Osteoblast (primary cell): ENCODE data around the gene MIAT. TPM values are rescaled to one million over a fixed set of nuclear protein-coding genes. Genes with fewer than 3 reads are reported as not detected.

Source experiments
- DNase-seq: peaks from one replicate; pipeline ENCODE4 v3.0.0; 2011; ENCODE audit warnings: low spot score, mixed read lengths; ENCODE audit not compliant: insufficient read length; ENCODE audit errors: missing footprints
- H2AFZ ChIP-seq: 2 replicates; pipeline ENCODE4 v1.6.0; 2011; ENCODE audit warnings: mild to moderate bottlenecking, low read length
- H3K27ac ChIP-seq: 2 replicates; pipeline ENCODE4 v1.5.1; 2011; ENCODE audit warnings: mild to moderate bottlenecking, low read depth, low read length, moderate library complexity
- H3K27me3 ChIP-seq: 2 replicates; pipeline ENCODE4 v1.6.0; 2012; ENCODE audit warnings: mild to moderate bottlenecking, control low read depth, inconsistent platforms, low read length, moderate library complexity; ENCODE audit not compliant: insufficient read depth
- H3K36me3 ChIP-seq: 2 replicates; pipeline ENCODE4 v1.5.1; 2011; ENCODE audit warnings: mild to moderate bottlenecking, low read length, control low read depth, moderate library complexity; ENCODE audit not compliant: insufficient read depth
- H3K4me1 ChIP-seq: 2 replicates; pipeline ENCODE4 v1.5.1; 2011; ENCODE audit warnings: mild to moderate bottlenecking, low read length, control low read depth, moderate library complexity; ENCODE audit not compliant: insufficient read depth
- H3K4me2 ChIP-seq: 2 replicates; pipeline ENCODE4 v1.6.0; 2011; ENCODE audit warnings: mild to moderate bottlenecking, low read length; ENCODE audit not compliant: insufficient read depth
- H3K4me3 ChIP-seq: fragments of 200-600 bp; sonication (generic); 3 replicates; pipeline ENCODE4 v1.5.1; 2012; ENCODE audit warnings: mild to moderate bottlenecking, low read length, inconsistent platforms; ENCODE audit not compliant: insufficient read depth
- H3K79me2 ChIP-seq: 2 replicates; pipeline ENCODE4 v1.6.0; 2012; ENCODE audit warnings: mild to moderate bottlenecking, low read length, control low read depth, inconsistent platforms; ENCODE audit not compliant: insufficient read depth
- H3K9me3 ChIP-seq: 2 replicates; pipeline ENCODE4 v1.5.1; 2011; ENCODE audit warnings: low read depth, low read length, control low read depth
- H4K20me1 ChIP-seq: 2 replicates; pipeline ENCODE4 v1.6.0; 2012; ENCODE audit warnings: mild to moderate bottlenecking, low read length, control low read depth; ENCODE audit not compliant: insufficient read depth
- total RNA-seq: library from RNA; depleted of rRNA; stranded (reverse); fragments of >200 nt; gene quantifications from 2 replicates; pipeline ENCODE4 v1.2.3, GENCODE V29; 2012
- TF ChIP-seq, protein P1 (sequence below): IDR thresholded peaks from 2 replicates; pipeline ENCODE4 v1.5.1; 2011; ENCODE audit warnings: mild to moderate bottlenecking, low read depth, low read length, moderate library complexity; ENCODE audit errors: extremely low read depth

The MIAT gene
- total RNA-seq, 1 donor = 1.8 TPM

DNA sequence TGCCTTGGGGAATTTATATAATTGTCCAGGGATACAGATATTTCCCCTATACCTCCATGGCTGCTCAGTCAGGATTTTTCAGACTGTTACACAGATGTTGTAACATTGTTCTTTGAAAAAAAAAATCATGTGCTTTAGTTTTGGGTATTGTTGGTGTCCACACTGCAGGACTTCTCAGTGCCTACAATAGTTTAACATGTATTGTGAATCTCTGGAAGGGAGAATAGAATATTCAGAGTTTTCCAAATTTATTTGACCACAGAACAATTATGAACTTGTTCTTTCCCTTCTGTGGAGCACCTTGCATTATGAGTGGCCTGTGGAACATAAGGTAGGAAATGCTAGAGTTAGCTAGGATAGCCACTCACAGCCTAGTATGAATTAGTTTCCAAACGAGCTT is 21.1 kb upstream of the MIAT start:
- Histone ChIP-seq H3K9me3 (no peaks in the 10 kb centered on the region), H2AFZ (no peak overlapping the region), H3K4me3 (no peak overlapping the region), H3K4me2 (no peak overlapping the region), H3K4me1 (no peaks in the 10 kb centered on the region), H3K79me2 (no peaks in the 10 kb centered on the region), H3K36me3 (no peaks in the 10 kb centered on the region), H4K20me1 (no peaks in the 10 kb centered on the region), H3K27me3 (peaks cover 15% of the 10 kb centered on the region), H3K27ac (no peak overlapping the region)
- TF ChIP-seq, protein P1, sequence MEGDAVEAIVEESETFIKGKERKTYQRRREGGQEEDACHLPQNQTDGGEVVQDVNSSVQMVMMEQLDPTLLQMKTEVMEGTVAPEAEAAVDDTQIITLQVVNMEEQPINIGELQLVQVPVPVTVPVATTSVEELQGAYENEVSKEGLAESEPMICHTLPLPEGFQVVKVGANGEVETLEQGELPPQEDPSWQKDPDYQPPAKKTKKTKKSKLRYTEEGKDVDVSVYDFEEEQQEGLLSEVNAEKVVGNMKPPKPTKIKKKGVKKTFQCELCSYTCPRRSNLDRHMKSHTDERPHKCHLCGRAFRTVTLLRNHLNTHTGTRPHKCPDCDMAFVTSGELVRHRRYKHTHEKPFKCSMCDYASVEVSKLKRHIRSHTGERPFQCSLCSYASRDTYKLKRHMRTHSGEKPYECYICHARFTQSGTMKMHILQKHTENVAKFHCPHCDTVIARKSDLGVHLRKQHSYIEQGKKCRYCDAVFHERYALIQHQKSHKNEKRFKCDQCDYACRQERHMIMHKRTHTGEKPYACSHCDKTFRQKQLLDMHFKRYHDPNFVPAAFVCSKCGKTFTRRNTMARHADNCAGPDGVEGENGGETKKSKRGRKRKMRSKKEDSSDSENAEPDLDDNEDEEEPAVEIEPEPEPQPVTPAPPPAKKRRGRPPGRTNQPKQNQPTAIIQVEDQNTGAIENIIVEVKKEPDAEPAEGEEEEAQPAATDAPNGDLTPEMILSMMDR = no peak
- no peak for DNase-seq

DNA sequence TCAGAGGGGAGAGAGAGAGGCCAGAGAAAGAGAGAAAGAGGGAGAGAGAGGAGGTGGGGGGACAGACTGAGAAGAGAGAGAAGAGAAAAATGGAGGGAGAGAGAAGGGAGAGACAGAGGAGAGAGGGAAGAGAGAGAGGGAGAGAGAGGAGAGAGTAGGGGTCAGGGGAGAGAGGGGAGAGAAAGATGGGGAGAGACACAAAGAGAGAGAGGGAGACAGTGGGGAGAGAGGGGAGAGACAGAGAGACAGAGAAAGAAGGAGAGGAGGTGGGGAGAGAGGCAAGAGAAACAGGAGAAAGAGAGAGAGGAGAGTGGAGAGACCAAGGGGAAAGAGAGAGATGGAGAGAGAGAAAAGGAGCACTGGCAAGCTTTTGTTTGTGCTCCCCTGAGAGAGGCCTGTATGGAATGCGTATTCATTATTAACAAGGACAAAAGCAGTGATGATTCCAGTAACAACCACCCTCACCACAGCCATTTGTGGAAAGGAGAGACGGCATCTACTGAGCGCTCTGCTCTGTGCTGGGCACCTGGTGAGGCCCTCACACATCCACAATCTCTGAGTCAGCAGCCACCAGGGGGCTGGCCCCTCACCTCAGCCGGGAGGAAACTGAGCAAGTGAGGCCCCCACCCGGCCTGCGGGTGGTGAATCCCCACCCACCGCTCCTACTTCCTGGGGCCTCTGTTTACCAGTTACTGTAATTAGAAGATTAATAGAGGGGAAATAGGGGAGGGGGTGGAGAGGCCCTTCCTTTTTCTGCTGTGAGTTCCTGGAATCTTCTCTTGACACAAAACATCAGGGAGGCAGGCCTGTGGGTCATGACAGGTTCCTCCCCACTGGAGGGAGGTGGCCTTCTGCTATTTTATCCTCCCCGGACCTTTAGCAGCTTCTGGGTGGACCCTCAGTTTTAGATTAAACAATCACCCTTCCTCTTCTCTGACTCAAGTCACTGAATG is 14.6 kb upstream of the MIAT start:
- H3K4me1 ChIP-seq = peaks cover 20% of the 10 kb centered on the region
- no peak for DNase-seq
- H3K36me3 ChIP-seq = no peaks in the 10 kb centered on the region
- peaks cover 34% of the 10 kb centered on the region for H3K27me3 ChIP-seq
- H3K9me3 ChIP-seq = no peaks in the 10 kb centered on the region
- H4K20me1 ChIP-seq = no peaks in the 10 kb centered on the region
- no peak overlapping the region for H3K4me2 ChIP-seq
- no peak overlapping the region for H3K27ac ChIP-seq
- TF ChIP-seq, protein P1 = no peak
- no peak overlapping the region for H3K4me3 ChIP-seq
- no peaks in the 10 kb centered on the region for H3K79me2 ChIP-seq
- H2AFZ ChIP-seq = no peak overlapping the region

DNA sequence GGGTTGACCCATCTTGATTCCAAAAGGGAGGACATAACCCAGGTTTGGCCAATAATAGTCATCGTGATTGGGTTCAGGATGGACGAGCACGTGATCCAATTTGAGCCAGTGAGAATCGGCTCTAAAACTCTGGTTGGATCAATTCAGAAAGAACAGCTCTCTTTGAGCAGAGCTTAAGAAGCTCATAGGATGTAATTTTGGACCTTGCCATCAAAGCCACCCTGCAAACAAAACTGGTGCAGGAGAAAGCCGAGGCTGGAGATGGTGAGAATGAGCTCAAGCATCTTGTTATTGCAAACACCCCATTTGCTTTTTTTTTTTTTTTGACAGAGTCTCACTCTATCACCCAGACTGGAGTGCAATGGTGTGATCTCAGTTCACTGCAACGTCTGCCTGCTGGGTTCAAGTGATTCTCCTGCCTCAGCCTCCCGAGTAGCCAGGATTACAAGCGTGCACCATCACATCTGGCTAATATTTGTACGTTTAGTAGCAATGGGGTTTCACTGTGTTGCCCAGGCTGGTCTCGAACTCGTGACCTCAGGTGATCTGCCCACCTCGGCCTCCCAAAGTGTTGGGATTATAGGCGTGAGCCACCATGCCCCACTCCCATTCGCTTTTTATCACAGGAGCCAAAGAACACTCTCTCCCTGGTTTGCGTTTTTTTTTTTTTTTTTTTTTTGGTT is 13.8 kb upstream of the MIAT start:
- Histone ChIP-seq H3K4me2 (no peak overlapping the region), H3K27ac (no peak overlapping the region), H3K36me3 (no peaks in the 10 kb centered on the region), H2AFZ (no peak overlapping the region), H3K79me2 (no peaks in the 10 kb centered on the region), H3K9me3 (no peaks in the 10 kb centered on the region), H3K4me3 (no peak overlapping the region), H4K20me1 (no peaks in the 10 kb centered on the region), H3K27me3 (peaks cover 36% of the 10 kb centered on the region), H3K4me1 (peaks cover 20% of the 10 kb centered on the region)
- DNase-seq = no peak
- TF ChIP-seq, protein P1 = no peak

DNA sequence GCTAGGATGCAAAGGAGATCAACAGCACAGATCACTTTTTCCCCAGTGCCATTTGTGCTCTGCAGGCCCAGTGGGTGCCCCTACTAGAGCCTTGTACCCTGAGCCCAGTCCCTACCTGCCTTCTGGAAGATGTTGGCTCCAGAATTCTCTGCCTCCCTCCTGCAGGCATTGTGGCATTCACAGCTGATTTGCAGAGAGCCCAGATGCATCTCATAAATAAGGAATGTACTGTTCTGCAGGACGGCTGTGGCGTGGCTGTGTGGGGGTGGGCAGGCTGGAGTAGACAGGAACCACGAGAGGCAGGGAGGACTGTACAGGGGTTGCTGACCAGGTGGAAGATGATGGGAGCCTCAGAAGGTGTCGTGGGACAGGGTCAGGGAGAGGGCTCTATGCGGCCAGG is 11.2 kb upstream of the MIAT start:
- DNase-seq = no peak
- no peak overlapping the region for H3K27ac ChIP-seq
- no peaks in the 10 kb centered on the region for H3K79me2 ChIP-seq
- H3K4me3 ChIP-seq = no peak overlapping the region
- peaks cover 44% of the 10 kb centered on the region for H3K27me3 ChIP-seq
- TF ChIP-seq, protein P1 = no peak
- H3K9me3 ChIP-seq = no peaks in the 10 kb centered on the region
- no peak overlapping the region for H3K4me2 ChIP-seq
- no peaks in the 10 kb centered on the region for H4K20me1 ChIP-seq
- no peaks in the 10 kb centered on the region for H3K36me3 ChIP-seq
- peaks cover 20% of the 10 kb centered on the region for H3K4me1 ChIP-seq
- H2AFZ ChIP-seq = no peak overlapping the region
